GM12891 (cell line): ENCODE results near the gene TGFBR3.

Experiments used
- PAX5 ChIP-seq: IDR thresholded peaks from 2 replicates; pipeline ENCODE4 v1.6.1; 2011; ENCODE audit warnings: low read length, moderate library complexity, mild to moderate bottlenecking; ENCODE audit not compliant: insufficient read depth, severe bottlenecking
- POLR2A ChIP-seq: IDR thresholded peaks from 2 replicates; pipeline ENCODE4 v1.6.1; 2011; ENCODE audit warnings: low read depth, low read length, control low read depth
- POLR2AphosphoS5 ChIP-seq: IDR thresholded peaks from 2 replicates; pipeline ENCODE4 v1.6.1; 2011; ENCODE audit warnings: low read depth, low read length, control low read depth
- TAF1 ChIP-seq: IDR thresholded peaks from 2 replicates; pipeline ENCODE4 v1.6.1; 2011; ENCODE audit warnings: low read depth, low read length, control low read depth

DNA sequence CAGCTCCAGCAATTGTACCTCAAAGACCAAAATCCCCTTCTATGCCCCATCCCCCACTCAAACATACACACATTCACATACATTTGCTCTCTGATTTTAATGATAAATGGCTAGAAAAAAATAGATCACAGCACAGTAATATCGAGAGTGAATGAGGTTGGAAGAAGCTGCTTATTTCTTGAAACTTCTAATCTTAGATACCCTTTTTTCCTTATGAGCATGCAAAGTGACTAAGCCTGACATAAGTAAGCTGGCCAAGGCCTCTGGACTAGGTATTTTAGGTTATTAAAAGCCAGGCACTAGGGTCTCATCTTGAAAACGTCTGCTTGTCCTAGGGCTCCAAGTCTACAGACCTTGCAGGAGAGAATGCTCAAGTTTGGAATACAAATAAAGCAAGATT, 133.6 kb downstream of the TGFBR3 start:
- TF ChIP-seq POLR2A = no peak
- TF ChIP-seq POLR2AphosphoS5 = no peak
- no peak for TF ChIP-seq PAX5
- no peak for TF ChIP-seq TAF1
